IPS-11a (cell line): Measurements from ENCODE around the gene SMIM38.

Experiments
- H3K4me3 ChIP-seq: one replicate; pipeline ENCODE4 v1.5.1; 2013; ENCODE audit warnings: low read depth, low read length, control low read depth

SMIM38 gene

DNA sequence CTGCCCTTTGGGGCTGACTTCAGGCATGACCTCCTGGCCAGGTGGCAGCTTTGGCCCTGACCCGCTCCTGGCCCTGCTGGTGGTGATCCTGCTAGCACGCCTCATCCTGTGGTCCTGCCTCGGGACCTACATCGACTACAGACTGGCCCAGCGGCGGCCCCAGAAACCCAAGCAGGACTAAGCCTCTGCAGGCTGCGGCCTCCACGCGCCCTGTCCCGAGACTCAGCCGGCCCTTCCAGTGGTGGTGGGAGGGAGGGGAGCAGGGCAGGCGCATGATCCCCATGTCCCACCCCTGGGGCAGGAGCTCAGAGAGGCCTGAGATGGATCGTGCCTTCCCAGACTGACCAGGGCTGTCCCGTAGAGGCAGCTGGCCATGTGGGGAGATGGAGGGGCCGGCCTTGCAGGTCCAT is 2.1 kb downstream of the SMIM38 start:
- H3K4me3 ChIP-seq, result no peak overlapping the region

GRCh38 chr11:69158301-69159149 is 2.8 kb downstream of the SMIM38 start:
- H3K4me3 ChIP-seq, result no peak overlapping the region

DNA sequence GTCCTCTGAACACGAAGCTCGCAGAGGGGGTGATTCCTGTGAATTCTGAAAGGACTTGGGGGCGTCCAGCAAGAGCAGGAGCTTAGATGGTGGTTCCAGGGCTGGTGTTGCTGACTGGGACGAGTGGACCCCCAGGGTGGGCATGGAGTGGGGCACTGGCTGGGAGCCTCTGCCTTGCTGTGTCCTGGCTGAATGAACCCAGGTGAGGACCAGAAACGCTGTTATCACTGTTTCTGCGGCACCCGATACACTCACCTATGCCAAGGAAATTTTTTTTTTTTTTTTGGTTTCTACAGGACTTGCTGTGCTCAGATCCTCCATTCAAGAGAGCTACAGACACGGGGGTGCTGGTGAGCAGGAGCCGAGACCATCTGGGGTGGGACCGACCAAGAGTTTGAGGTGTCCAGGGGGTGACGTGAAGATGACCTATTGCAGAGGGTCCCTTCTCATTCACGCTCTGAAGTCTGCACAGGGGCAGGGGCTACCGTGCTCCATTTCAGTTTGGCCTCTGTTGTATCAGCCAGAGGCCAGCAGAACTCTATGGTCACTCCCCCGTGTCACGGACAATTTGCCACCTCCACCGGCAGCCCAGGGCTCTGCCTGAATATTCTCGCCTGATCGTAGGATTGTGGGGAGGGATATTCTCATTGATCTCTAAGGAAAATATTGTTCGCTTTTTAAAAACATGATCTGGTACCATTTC is 3.6 kb downstream of the SMIM38 start:
- H3K4me3 ChIP-seq, result no peak overlapping the region

DNA sequence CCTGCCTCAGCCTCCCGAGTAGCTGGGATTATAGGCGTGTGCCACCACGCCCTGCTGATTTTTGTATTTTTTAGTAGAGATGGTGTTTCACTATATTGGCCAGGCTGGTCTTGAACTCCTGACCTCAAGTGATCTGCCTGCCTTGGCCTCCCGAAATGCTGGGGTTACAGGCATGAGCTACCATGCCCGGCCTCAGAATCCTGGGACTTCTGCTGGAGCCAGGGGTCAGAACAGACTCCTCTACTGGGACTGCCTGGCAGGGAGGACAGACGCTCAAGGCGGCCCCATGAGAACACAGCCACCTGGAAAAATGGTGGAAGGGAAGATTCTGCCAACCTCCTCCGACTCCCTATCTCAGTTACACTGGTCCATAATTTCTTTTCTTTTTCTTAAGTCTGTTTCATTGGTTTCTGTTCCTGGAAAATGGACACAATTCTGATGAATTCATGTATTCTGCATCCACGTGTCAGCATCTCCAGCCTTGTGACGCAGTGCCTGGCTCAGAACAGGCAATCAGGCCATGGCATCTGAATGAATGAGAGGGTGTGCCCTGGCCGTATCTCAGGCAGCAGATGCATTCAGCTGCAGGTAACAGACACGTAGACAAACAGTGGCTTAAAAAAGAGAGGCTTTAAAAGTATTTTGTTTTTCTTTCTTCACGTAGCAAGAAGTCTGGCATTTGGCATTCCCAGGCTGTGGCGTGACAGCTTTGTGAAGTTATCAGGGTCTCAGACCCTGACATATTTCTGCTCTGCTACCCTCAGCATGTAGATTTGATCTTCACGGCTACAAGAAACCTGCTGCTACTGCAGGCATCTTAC is 4.8 kb downstream of the SMIM38 start:
- H3K4me3 ChIP-seq, result no peak overlapping the region

GRCh38 chr11:69161117-69161407 is 5.3 kb downstream of the SMIM38 start:
- no peak overlapping the region for H3K4me3 ChIP-seq

DNA sequence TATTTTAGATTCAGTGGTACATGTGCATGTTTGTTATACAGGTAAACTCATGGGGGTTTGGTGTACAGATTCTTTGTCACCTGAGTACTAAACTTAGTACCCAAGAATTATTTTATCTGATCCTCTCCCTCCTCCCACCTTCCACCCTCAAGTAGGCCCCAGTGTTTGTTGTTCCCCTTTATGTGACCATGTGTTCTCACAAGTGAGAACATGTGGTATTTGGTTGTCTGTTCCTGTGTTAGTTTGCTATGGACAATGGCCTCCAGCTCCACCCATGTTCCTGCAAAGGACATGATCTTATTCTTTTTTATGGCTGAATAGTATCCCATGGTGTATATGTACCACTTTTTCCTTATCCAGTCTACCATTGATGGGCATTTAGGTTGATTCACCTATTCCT is 6.8 kb downstream of the SMIM38 start:
- no peak overlapping the region for H3K4me3 ChIP-seq

- H3K4me3 ChIP-seq, result no peak overlapping the region
Observed at GRCh38 chr11:69163842-69164241, 8.1 kb downstream of the SMIM38 start.

DNA sequence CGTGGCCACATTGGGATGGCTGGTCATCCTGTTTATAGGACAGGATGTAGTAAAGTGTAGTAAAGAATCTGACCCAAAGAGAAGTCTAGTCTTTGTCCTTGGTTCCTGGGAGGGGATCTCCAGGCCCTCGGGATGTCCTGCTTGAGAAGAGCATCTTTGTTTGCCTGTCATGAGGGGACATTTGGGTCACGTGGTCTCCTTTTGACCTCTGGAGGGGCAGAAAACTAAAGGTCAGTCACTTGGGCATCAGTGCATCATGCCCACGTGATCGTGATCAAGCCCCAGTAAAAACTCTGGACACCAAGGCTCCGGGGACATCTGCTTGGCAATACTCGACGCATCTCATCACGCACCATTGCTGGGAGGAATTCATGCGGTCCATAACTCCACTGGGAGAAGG is 9.1 kb downstream of the SMIM38 start:
- H3K4me3 ChIP-seq, result no peak overlapping the region

- H3K4me3 ChIP-seq, result no peak overlapping the region
Observed at GRCh38 chr11:69165775-69166174, 10.0 kb downstream of the SMIM38 start.

DNA sequence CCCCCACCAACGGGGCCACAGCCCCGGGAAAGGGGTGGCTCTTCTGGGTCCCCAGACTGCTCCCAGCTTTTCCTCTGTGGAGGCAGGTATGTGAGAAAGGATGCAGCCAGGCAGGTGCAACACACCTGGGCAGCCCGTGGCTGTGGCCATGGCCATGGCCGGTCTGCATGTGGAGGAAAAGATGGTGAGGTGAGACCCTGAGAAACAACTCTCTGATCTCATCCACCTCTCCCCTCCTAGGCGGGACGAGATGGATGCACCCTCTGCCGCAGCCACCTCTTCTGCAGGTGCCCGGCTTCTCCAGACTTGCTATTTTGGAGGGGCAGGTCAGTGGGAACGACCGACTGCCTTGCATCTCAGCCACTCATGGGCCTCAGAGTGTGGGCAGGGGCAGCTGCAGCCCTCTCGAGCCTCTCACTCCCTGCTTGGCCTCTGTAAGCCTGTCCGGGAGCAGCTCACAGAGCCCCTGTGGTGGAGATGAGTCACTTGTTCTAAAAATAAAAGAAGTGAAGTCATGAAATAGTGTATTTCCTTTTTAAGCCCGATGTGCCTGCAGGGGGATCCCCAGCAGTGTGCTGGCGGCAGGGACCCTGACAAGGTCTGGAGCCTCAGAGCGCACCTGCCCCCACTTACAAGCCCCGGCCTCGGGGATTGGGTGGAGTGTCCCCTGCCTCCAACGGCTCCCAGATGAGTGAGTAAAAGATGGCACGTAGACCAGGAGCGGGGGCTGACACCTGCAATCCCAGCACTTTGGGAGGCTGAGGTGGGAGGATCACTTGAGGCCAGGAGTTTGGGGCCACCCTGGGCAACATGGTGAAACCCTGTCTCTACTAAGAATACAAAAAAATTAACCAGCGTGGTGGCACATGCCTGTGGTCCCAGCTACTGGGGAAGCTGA is 10.7 kb downstream of the SMIM38 start:
- no peak overlapping the region for H3K4me3 ChIP-seq

DNA sequence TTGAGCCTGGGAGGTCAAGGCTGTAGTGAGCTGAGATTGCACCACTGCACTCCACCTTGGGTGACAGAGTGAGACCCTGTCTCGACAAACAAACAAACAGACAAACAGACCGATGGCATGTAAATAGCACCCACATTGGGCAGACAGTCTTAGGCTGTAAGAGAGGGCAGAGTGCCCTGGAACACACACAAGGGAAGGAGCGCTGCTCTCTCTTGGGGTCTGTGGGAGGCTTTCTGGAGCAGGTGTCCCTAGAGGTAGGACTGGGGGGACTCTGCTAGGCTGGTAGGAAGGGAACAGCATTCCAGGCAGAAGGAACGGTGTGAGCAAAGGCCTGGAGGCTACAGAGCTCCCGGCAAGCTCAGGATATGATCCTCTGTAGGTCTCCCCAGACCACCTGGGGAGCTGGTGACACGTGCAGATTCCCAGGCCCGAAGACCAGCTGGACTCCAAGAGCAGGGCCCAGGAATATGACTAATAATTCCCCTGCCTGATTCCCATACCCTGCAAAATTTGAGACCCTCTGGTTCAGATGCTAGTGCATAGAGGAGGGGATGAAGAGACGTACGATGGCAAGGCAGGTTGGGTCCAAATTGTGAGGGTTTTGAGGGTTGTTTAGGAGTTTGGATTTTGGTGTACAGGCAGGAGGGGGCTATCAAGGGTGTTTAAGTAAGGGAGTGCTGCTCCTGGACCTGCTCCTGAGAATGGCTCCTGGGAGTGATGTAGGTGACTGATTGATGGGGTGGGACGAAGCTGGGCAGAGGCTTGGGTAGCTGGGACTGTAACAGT is 11.6 kb downstream of the SMIM38 start:
- H3K4me3 ChIP-seq, result no peak overlapping the region

- no peak overlapping the region for H3K4me3 ChIP-seq
Observed at GRCh38 chr11:69167916-69168691, 12.4 kb downstream of the SMIM38 start.

GRCh38 chr11:69169479-69169878 is 13.7 kb downstream of the SMIM38 start:
- H3K4me3 ChIP-seq, result no peak overlapping the region

DNA sequence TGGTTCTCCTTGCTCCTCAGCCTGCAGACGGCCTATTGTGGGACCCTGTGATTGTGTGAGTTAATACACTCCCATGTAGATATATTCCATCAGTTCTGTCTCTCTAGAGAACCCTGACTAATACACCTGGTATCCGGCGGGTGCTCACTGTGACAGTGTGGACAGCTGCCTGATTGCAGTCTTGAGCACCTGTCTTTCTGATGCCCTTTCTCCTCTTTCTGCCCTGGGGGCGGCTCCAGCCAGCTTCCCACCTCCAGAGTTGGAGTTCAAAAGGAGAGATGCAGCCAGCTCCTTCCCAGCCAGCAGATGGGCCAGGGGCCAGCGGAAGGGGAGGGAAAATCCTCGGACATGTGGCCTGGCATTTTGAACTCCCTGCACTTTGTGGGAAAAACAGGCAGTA is 15.0 kb downstream of the SMIM38 start:
- H3K4me3 ChIP-seq, result no peak overlapping the region

DNA sequence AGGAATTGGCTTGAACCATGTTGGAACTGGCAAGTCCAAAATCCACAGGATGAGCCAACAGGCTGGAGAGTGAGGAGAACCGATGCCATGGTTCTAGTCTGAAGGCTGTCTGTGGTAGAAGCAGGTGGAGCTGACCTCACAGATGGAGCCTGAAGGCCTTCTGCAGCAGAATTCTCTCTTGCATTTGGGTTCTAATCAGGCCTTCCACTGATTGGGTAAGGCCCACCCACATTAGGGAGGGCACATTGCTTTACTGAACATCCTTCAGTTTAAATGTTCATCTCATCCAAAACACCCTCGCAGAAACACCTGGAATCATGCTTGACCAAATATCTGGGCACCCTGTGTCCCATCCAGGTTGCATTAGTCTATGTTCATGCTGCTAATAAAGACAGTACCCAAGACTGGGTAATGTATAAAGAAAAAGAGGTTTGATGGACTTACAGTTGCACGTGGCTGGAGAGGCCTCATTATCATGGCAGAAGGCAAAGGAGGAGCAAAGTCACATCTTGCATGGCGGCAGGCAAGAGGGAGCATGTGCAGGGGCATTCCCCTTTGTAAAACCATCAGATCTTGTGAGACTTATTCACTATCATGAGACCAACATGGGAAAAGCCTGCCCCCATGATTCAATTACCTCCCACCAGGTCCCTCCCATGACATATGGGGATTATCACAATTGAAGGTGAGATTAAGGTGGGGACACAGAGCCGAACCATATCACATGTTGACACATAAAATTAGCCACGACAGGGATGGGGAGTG is 15.9 kb downstream of the SMIM38 start:
- no peak overlapping the region for H3K4me3 ChIP-seq

- no peak overlapping the region for H3K4me3 ChIP-seq
Observed at GRCh38 chr11:69172674-69173073, 16.9 kb downstream of the SMIM38 start.

- H3K4me3 ChIP-seq, result no peak overlapping the region
Observed at GRCh38 chr11:69173331-69173730, 17.6 kb downstream of the SMIM38 start.

DNA sequence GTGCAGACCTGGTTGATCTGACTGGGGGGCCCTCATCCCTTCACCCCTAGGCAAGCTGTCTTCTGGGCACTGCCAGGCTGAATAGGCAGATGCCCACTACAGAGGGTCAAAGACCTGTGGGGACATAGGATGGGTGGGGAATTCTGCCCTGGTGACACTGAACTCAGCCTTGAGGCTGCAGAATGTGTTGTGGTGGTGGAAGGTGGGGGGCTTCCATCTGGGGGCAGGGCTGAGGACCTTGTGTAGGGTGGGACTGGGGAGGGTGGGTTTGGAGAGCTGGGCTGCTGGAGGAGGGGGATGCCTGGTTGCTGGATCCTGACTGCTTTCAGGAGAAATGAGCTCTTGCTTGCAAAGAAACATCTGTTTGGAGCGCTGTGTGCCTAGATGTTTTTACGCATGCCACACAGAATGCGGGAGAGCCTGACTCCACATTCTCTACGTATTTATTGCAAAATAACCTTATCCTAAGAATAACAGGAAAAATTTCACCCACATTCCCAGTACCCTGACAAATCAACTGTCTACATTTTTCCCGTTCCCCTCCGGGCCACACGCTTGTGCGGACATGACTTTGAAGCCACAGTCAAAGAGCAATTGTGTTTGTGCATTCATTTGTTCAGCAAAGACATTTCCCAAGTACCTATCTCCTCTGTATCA is 18.3 kb downstream of the SMIM38 start:
- H3K4me3 ChIP-seq, result no peak overlapping the region
